NB4 (cell line): ENCODE results near the gene MAGI2.

Experiments
- DNase-seq: peaks from one replicate; pipeline ENCODE4 v3.0.0; 2010; ENCODE audit warnings: low read depth
- H3K4me3 ChIP-seq: one replicate; pipeline ENCODE4 v1.5.1; 2011; ENCODE audit warnings: mild to moderate bottlenecking, low read depth, low read length, moderate library complexity
- MYC ChIP-seq: IDR thresholded peaks from 2 replicates; pipeline ENCODE4 v1.6.1; 2011; ENCODE audit warnings: low read depth, low read length
- POLR2A ChIP-seq: IDR thresholded peaks from 2 replicates; pipeline ENCODE4 v1.6.1; 2011; ENCODE audit warnings: mild to moderate bottlenecking; ENCODE audit not compliant: insufficient read length; ENCODE audit errors: extremely low read depth
- TF ChIP-seq, protein P1 (sequence below): IDR thresholded peaks from 2 replicates; pipeline ENCODE4 v1.6.1; 2011; ENCODE audit warnings: low read depth, low read length
- TF ChIP-seq, protein P2 (sequence below): IDR thresholded peaks from one replicate; pipeline ENCODE4 v1.5.1; 2012; ENCODE audit warnings: low read depth, low read length

Gene MAGI2

DNA sequence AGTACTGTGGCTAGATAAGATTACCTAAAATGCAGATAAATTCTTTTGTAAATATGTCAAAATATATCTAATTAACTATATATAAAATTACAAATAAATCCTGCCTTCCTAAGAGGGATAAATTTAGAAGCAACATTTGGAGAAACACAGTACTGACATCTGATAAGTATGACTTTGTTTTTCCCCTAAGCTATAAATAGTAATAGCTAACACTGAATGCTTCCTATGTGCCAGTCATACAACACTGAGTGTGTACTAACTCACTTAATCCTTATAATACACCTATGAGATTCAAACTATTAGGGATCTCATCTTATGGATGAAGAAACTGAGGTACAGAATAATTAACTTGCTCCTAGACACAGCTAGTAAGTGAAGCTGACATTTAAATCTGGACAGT lies 733.4 kb downstream of the MAGI2 start:
- TF ChIP-seq, protein P1, sequence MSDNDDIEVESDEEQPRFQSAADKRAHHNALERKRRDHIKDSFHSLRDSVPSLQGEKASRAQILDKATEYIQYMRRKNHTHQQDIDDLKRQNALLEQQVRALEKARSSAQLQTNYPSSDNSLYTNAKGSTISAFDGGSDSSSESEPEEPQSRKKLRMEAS = no peak
- TF ChIP-seq MYC (no peak), POLR2A (no peak)
- TF ChIP-seq, protein P2, sequence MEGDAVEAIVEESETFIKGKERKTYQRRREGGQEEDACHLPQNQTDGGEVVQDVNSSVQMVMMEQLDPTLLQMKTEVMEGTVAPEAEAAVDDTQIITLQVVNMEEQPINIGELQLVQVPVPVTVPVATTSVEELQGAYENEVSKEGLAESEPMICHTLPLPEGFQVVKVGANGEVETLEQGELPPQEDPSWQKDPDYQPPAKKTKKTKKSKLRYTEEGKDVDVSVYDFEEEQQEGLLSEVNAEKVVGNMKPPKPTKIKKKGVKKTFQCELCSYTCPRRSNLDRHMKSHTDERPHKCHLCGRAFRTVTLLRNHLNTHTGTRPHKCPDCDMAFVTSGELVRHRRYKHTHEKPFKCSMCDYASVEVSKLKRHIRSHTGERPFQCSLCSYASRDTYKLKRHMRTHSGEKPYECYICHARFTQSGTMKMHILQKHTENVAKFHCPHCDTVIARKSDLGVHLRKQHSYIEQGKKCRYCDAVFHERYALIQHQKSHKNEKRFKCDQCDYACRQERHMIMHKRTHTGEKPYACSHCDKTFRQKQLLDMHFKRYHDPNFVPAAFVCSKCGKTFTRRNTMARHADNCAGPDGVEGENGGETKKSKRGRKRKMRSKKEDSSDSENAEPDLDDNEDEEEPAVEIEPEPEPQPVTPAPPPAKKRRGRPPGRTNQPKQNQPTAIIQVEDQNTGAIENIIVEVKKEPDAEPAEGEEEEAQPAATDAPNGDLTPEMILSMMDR = no peak
- no peak for DNase-seq
- H3K4me3 ChIP-seq = no peak overlapping the region

DNA sequence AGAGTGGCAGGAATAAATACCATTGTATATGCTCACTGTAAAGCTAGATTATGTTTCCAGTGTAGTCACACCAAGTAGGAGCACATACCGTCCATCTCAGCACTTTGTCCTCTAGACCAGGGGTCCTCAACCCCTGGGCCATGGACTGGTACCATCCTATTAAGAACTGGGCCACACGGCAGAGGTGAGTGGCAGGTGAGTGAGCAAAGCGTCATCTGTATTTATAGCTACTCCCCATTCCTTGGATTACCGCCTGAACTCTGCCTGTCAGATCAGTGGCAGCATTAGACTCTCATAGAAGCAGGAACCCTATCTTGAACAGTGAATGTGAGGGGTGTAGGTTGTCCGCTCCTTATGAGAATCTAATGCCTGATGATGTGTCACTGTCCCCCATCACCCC lies 735.3 kb downstream of the MAGI2 start:
- TF ChIP-seq POLR2A (no peak), MYC (no peak)
- H3K4me3 ChIP-seq = no peak overlapping the region
- no peak for DNase-seq

GRCh38 chr7:78716876-78717275 lies 736.6 kb downstream of the MAGI2 start:
- no peak for DNase-seq
- TF ChIP-seq POLR2A = no peak
- TF ChIP-seq MYC = no peak
- TF ChIP-seq, protein P1 = no peak
- TF ChIP-seq, protein P2 = no peak
- H3K4me3 ChIP-seq = no peak overlapping the region

- DNase-seq = no peak
- no peak overlapping the region for H3K4me3 ChIP-seq
- TF ChIP-seq POLR2A (no peak), MYC (no peak)
- TF ChIP-seq, protein P2 = no peak
- TF ChIP-seq, protein P1 = no peak
Measured at GRCh38 chr7:78714356-78714755, 739.1 kb downstream of the MAGI2 start.

GRCh38 chr7:78712111-78712510 lies 741.4 kb downstream of the MAGI2 start:
- DNase-seq = no peak
- no peak for TF ChIP-seq MYC
- TF ChIP-seq, protein P1 = no peak
- no peak for TF ChIP-seq POLR2A
- TF ChIP-seq, protein P2 = no peak
- H3K4me3 ChIP-seq = no peak overlapping the region

- TF ChIP-seq MYC (no peak), POLR2A (no peak)
- TF ChIP-seq, protein P2 = no peak
- TF ChIP-seq, protein P1 = no peak
- no peak for DNase-seq
- H3K4me3 ChIP-seq = no peak overlapping the region
Measured at GRCh38 chr7:78709658-78710057, 743.8 kb downstream of the MAGI2 start.
